ENCODE results near the gene MYCBPAP.

Gene MYCBPAP

GRCh38 chr17:50518384-50519023 lies 10.3 kb downstream of the MYCBPAP start:
- peak; percentile 55 for DNase-seq (ENCODE audit: low read depth)

- DNase-seq (ENCODE audit: low read depth), result peak; percentile 24
Measured at GRCh38 chr17:50519141-50519834, 11.0 kb downstream of the MYCBPAP start.

- no peak for DNase-seq (ENCODE audit: low read depth)
Measured at GRCh38 chr17:50520483-50520882, 12.2 kb downstream of the MYCBPAP start.

GRCh38 chr17:50521514-50521913 lies 13.3 kb downstream of the MYCBPAP start:
- no peak for DNase-seq (ENCODE audit: low read depth)

GRCh38 chr17:50522766-50523165 lies 14.5 kb downstream of the MYCBPAP start:
- no peak for DNase-seq (ENCODE audit: low read depth)

GRCh38 chr17:50523208-50523607 lies 15.0 kb downstream of the MYCBPAP start:
- DNase-seq (ENCODE audit: low read depth), result no peak

- DNase-seq (ENCODE audit: low read depth), result no peak
Measured at GRCh38 chr17:50524838-50525237, 16.6 kb downstream of the MYCBPAP start.

GRCh38 chr17:50527155-50527762 lies 19.0 kb downstream of the MYCBPAP start:
- no peak for DNase-seq (ENCODE audit: low read depth)

- DNase-seq (ENCODE audit: low read depth), result no peak
Measured at GRCh38 chr17:50527949-50528474, 19.8 kb downstream of the MYCBPAP start.

- DNase-seq (ENCODE audit: low read depth), result no peak
Measured at GRCh38 chr17:50529849-50530248, 21.6 kb downstream of the MYCBPAP start.

GRCh38 chr17:50531428-50532025 lies 23.3 kb downstream of the MYCBPAP start:
- DNase-seq (ENCODE audit: low read depth), result no peak

- DNase-seq (ENCODE audit: low read depth), result no peak
Measured at GRCh38 chr17:50532452-50533024, 24.3 kb downstream of the MYCBPAP start, which contains the start of gene EPN3. EPN3 (plus strand) TSS chr17:50532735; CDS start chr17:50536557, 3,822 bp downstream.

GRCh38 chr17:50533185-50533584 lies 24.9 kb downstream of the MYCBPAP start:
- DNase-seq (ENCODE audit: low read depth), result no peak

GRCh38 chr17:50533720-50534148 lies 25.5 kb downstream of the MYCBPAP start:
- DNase-seq (ENCODE audit: low read depth), result peak; percentile 46

GRCh38 chr17:50534222-50534978 lies 26.2 kb downstream of the MYCBPAP start:
- peak; percentile 52 for DNase-seq (ENCODE audit: low read depth)

GRCh38 chr17:50534979-50535326 lies 26.7 kb downstream of the MYCBPAP start:
- peak; percentile 17 for DNase-seq (ENCODE audit: low read depth)

- no peak for DNase-seq (ENCODE audit: low read depth)
Measured at GRCh38 chr17:50535407-50535806, 27.2 kb downstream of the MYCBPAP start.

GRCh38 chr17:50536683-50537646 lies 28.7 kb downstream of the MYCBPAP start:
- DNase-seq (ENCODE audit: low read depth), result no peak

- DNase-seq (ENCODE audit: low read depth), result no peak
Measured at GRCh38 chr17:50537721-50538548, 29.7 kb downstream of the MYCBPAP start.

All from amniotic epithelial cell (primary cell).